Measurements from ENCODE around the gene TTC39B.
A peak's percentile ranks its signal among the peaks of the same experiment; 100 is the strongest.

TTC39B gene

DNA sequence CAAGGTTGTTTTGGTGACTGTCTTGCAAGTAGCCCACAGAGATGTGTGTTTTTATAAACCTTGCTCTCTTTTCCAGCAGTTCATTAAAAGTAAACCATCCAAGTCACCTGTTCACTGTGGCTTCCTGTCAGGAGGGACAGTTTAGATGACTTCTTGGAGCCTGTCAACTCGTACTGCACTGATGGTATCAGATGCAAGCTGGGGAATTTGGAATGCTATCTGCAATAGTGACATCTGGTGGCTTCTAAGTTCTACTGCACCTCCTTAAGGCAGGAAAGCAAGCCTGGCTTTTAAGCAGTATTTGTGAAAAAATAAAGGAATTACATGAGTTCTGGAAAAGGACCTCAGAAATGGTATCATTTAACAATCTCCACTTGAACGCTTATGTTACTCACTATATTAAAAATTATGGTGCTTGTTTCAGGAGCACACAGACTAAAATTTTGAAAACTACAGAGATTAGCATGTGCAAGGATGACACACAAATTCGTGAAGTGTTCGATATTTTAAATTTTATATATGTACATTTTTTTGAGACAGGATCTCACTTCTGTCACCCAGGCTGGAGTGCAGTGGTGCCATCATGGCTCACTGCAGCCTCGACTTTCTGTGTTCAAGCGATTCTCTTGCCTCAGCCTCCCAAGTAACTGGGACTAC, 164.0 kb downstream of the TTC39B start:
- Histone ChIP-seq H3K9ac (no peak overlapping the region), H3K4me1 (ENCODE audit: low read depth, poor library complexity, severe bottlenecking) (no peaks in the 10 kb centered on the region), H3K4me3 (IDR thresholded peaks at IDR 0.05; ENCODE audit: insufficient read depth, low read depth, low read length) (no peak overlapping the region), H3K27ac (no peak overlapping the region), H3K4me2 (no peak overlapping the region), H2AFZ (ENCODE audit: low read depth) (no peak overlapping the region), H4K20me1 (ENCODE audit: insufficient read depth) (no peaks in the 10 kb centered on the region), H3K36me3 (ENCODE audit: insufficient read depth) (no peaks in the 10 kb centered on the region), H3K79me2 (ENCODE audit: insufficient read depth, low read depth) (no peaks in the 10 kb centered on the region), H3K27me3 (ENCODE audit: insufficient read depth, low read depth) (no peaks in the 10 kb centered on the region)
- TF ChIP-seq, protein P1, sequence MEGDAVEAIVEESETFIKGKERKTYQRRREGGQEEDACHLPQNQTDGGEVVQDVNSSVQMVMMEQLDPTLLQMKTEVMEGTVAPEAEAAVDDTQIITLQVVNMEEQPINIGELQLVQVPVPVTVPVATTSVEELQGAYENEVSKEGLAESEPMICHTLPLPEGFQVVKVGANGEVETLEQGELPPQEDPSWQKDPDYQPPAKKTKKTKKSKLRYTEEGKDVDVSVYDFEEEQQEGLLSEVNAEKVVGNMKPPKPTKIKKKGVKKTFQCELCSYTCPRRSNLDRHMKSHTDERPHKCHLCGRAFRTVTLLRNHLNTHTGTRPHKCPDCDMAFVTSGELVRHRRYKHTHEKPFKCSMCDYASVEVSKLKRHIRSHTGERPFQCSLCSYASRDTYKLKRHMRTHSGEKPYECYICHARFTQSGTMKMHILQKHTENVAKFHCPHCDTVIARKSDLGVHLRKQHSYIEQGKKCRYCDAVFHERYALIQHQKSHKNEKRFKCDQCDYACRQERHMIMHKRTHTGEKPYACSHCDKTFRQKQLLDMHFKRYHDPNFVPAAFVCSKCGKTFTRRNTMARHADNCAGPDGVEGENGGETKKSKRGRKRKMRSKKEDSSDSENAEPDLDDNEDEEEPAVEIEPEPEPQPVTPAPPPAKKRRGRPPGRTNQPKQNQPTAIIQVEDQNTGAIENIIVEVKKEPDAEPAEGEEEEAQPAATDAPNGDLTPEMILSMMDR (conservative IDR thresholded peaks at IDR 0.05; ENCODE audit: low read depth, low read length): peak; percentile 74

DNA sequence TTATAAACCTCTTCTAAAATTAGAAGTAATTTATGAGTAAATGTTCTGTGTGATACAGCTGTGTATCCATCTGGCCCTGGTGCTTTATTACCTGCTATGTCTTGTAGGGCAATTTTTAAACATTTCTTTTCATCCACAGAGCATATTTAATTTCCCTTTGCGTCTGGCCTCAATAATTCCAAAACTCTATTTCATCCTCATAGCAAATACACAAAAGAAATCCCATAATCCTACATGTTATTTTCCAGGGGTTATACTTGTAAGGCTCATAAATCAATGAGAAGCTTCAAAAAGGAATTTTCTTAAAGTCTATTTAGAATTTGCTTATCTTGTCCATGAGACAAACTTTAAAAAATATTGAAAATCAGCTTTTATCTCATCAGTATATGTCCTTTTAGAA, 167.0 kb downstream of the TTC39B start:
- Histone ChIP-seq H3K4me3 (IDR thresholded peaks at IDR 0.05; ENCODE audit: insufficient read depth, low read depth, low read length) (no peak overlapping the region), H3K27me3 (ENCODE audit: insufficient read depth, low read depth) (no peaks in the 10 kb centered on the region), H2AFZ (ENCODE audit: low read depth) (no peak overlapping the region), H4K20me1 (ENCODE audit: insufficient read depth) (no peaks in the 10 kb centered on the region), H3K9ac (no peak overlapping the region), H3K79me2 (ENCODE audit: insufficient read depth, low read depth) (no peaks in the 10 kb centered on the region), H3K27ac (no peak overlapping the region), H3K4me1 (ENCODE audit: low read depth, poor library complexity, severe bottlenecking) (peaks cover 2% of the 10 kb centered on the region), H3K36me3 (ENCODE audit: insufficient read depth) (no peaks in the 10 kb centered on the region), H3K4me2 (no peak overlapping the region)
- TF ChIP-seq, protein P1 (conservative IDR thresholded peaks at IDR 0.05; ENCODE audit: low read depth, low read length): no peak

DNA sequence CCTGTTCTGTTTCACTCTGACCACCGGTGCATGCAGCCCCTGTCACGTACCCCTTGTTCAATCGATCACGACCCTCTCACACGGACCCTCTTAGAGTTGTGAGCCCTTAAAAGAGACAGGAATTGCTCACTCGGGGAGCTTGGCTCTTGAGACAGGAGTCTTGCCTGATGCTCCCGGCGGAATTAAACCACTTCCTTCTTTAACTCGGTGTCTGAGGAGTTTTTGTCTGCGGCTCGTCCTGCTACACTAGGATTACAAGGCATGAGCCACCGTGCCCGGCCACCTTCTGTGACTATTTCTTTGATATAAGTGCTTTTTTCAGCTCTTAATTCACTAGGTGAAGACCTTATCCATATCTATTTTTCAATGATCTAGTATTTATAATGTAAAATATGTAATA, 167.5 kb downstream of the TTC39B start:
- H3K9ac ChIP-seq: no peak overlapping the region
- H3K36me3 ChIP-seq (ENCODE audit: insufficient read depth): no peaks in the 10 kb centered on the region
- no peaks in the 10 kb centered on the region for H4K20me1 ChIP-seq (ENCODE audit: insufficient read depth)
- no peaks in the 10 kb centered on the region for H3K79me2 ChIP-seq (ENCODE audit: insufficient read depth, low read depth)
- H2AFZ ChIP-seq (ENCODE audit: low read depth): no peak overlapping the region
- no peak overlapping the region for H3K27ac ChIP-seq
- no peaks in the 10 kb centered on the region for H3K27me3 ChIP-seq (ENCODE audit: insufficient read depth, low read depth)
- H3K4me2 ChIP-seq: no peak overlapping the region
- TF ChIP-seq, protein P1 (conservative IDR thresholded peaks at IDR 0.05; ENCODE audit: low read depth, low read length): no peak
- no peak overlapping the region for H3K4me3 ChIP-seq (IDR thresholded peaks at IDR 0.05; ENCODE audit: insufficient read depth, low read depth, low read length)
- H3K4me1 ChIP-seq (ENCODE audit: low read depth, poor library complexity, severe bottlenecking): peaks cover 2% of the 10 kb centered on the region

DNA sequence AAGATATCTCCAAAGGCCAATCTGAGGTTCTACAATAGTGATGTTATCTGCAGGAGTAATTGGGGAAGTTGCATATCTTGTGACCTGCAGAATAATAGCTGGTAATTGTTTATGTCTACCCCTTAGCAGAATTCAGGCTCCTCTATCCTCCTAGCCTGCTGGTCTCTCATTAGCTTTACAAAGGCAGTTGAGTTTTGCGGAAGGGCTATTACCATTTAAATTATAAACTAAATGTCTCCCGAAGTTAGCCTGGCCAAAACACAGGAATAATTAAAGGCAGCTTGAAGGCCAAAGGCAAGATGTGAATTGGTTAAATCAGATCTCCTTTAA, 168.7 kb downstream of the TTC39B start:
- TF ChIP-seq, protein P1 (conservative IDR thresholded peaks at IDR 0.05; ENCODE audit: low read depth, low read length): no peak
- Histone ChIP-seq H3K4me1 (ENCODE audit: low read depth, poor library complexity, severe bottlenecking) (peaks cover 2% of the 10 kb centered on the region), H3K4me2 (no peak overlapping the region), H3K4me3 (IDR thresholded peaks at IDR 0.05; ENCODE audit: insufficient read depth, low read depth, low read length) (no peak overlapping the region), H3K27ac (no peak overlapping the region), H3K27me3 (ENCODE audit: insufficient read depth, low read depth) (no peaks in the 10 kb centered on the region), H3K79me2 (ENCODE audit: insufficient read depth, low read depth) (no peaks in the 10 kb centered on the region), H3K9ac (no peak overlapping the region), H3K36me3 (ENCODE audit: insufficient read depth) (no peaks in the 10 kb centered on the region), H4K20me1 (ENCODE audit: insufficient read depth) (no peaks in the 10 kb centered on the region), H2AFZ (ENCODE audit: low read depth) (no peak overlapping the region)
